Spleen (tissue), 11 donors: ENCODE data around the gene SPI1. TPM values are rescaled to one million over a fixed set of nuclear protein-coding genes. Genes with fewer than 3 reads are reported as not detected.

Experiments
- DNase-seq: peaks from one replicate; pipeline ENCODE4 v3.0.0-alpha.2; 2020
- H3K27ac ChIP-seq, 8 donors: fragments of 200-600 bp; sonication (generic) in 7 of 8; 1 replicate in 4 of 8; 2 replicates in 4 of 8; pipeline versions ENCODE4 v1.5.0 to v1.8.0; 2016 to 2021; ENCODE audit warnings: inconsistent platforms in 4 of 8, mild to moderate bottlenecking in 4 of 8, moderate library complexity in 1 of 8
- H3K27me3 ChIP-seq, 7 donors: fragments of 200-600 bp; sonication (generic) in 6 of 7; replicated peaks in 1 of 7; 1 replicate in 4 of 7; 2 replicates in 3 of 7; pipeline versions ENCODE4 v1.5.0 to v1.8.0; 2016 to 2021; ENCODE audit warnings: inconsistent platforms in 3 of 7, mild to moderate bottlenecking in 1 of 7
- H3K36me3 ChIP-seq, 6 donors: fragments of 200-600 bp; sonication (generic) in 5 of 6; 1 replicate in 4 of 6; 2 replicates in 2 of 6; pipeline versions ENCODE4 v1.5.0 to v1.8.0; 2016 to 2021; ENCODE audit warnings: inconsistent platforms in 2 of 6
- H3K4me1 ChIP-seq, 6 donors: fragments of 200-600 bp; sonication (generic) in 5 of 6; 1 replicate in 3 of 6; 2 replicates in 3 of 6; pipeline versions ENCODE4 v1.5.0 to v1.8.0; 2016 to 2021; ENCODE audit warnings: inconsistent platforms in 3 of 6
- H3K4me3 ChIP-seq, 8 donors: fragments of 200-600 bp; sonication (generic) in 7 of 8; 1 replicate in 4 of 8; 2 replicates in 4 of 8; pipeline versions ENCODE4 v1.5.0 to v1.8.0; 2016 to 2021; ENCODE audit warnings: inconsistent platforms in 4 of 8, mild to moderate bottlenecking in 4 of 8, moderate library complexity in 2 of 8
- H3K9me3 ChIP-seq, 8 donors: fragments of 200-600 bp; sonication (generic) in 7 of 8; 1 replicate in 4 of 8; 2 replicates in 4 of 8; pipeline versions ENCODE4 v1.5.0 to v1.8.0; 2016 to 2021; ENCODE audit warnings: inconsistent platforms in 4 of 8
- CTCF ChIP-seq, 11 experiments: fragments of 200-600 bp in 7 of 11; fragments of 450-650 bp in 4 of 11; sonication (generic) in 4 of 11; IDR thresholded peaks in 8 of 11; conservative IDR thresholded peaks in 3 of 11; 1 replicate in 7 of 11; 2 replicates in 4 of 11; pipeline versions ENCODE4 v1.4.0 to v1.8.0; 2016 to 2021; ENCODE audit warnings: antibody characterized with exemption in 11 of 11, inconsistent platforms in 4 of 11, mild to moderate bottlenecking in 1 of 11
- POLR2A ChIP-seq, 3 donors: fragments of 450-650 bp; IDR thresholded peaks; one replicate each; pipeline ENCODE4 v1.5.1; 2017; ENCODE audit warnings: antibody characterized with exemption in 3 of 3, mild to moderate bottlenecking in 1 of 3
- POLR2AphosphoS5 ChIP-seq, 3 donors: sonication (generic); formaldehyde crosslinking; IDR thresholded peaks; one replicate each; pipeline ENCODE4 v1.5.1; 2017; ENCODE audit warnings: antibody characterized with exemption in 3 of 3
- WGBS, 5 donors: extraction: QIAGEN DNeasy Blood & Tissue Kit in 3 of 5; methylation state at CpG; one replicate each; pipeline versions ENCODE4 v1.1.5 to v1.1.7; 2013 to 2018; 5-methylcytosine and 5-hydroxymethylcytosine counted together
- intact Hi-C: fragments of 100-400 bp; cut with DNase I; formaldehyde crosslinking; loops from one replicate; pipeline ENCODE4 v1.15.0; 2023; ENCODE audit warnings: low total_unique reads
- polyA plus RNA-seq, 3 donors: library from polyadenylated mRNA; stranded (reverse); fragments of 200-250 nt; gene quantifications; one replicate each; pipeline ENCODE4 v1.2.1, GENCODE V29; 2013
- total RNA-seq, 7 donors: library from RNA; depleted of rRNA in 3 of 7; stranded (reverse); fragments of >200 nt in 3 of 7; fragmentation: NEBNext Ultra II Directional in 4 of 7; extraction: Animal tissue kit (Norgen Biotek cat#: 25700) in 4 of 7; gene quantifications; one replicate each; pipeline versions ENCODE4 v1.1.0 to v1.2.1, GENCODE V29; 2016 to 2021
- donor health status: healthy with polysubstance abuse.
- donor health status: DM: no; HTN: no; CAD: no; lungs with moderate emphysema.
- donor health status: DM: no; HTN: no; CAD: no.
- donor health status: Bipolar disorder and iron deficiency.
- donor health status: healthy.
- donor health status: DM: no; HTN: no; CAD: no.
- donor health status: DM: yes; HTN: yes; CAD: no.

SPI1 gene
- total and polyA plus RNA-seq, 10 donors = 84.2 to 366 (median 168) TPM

DNA sequence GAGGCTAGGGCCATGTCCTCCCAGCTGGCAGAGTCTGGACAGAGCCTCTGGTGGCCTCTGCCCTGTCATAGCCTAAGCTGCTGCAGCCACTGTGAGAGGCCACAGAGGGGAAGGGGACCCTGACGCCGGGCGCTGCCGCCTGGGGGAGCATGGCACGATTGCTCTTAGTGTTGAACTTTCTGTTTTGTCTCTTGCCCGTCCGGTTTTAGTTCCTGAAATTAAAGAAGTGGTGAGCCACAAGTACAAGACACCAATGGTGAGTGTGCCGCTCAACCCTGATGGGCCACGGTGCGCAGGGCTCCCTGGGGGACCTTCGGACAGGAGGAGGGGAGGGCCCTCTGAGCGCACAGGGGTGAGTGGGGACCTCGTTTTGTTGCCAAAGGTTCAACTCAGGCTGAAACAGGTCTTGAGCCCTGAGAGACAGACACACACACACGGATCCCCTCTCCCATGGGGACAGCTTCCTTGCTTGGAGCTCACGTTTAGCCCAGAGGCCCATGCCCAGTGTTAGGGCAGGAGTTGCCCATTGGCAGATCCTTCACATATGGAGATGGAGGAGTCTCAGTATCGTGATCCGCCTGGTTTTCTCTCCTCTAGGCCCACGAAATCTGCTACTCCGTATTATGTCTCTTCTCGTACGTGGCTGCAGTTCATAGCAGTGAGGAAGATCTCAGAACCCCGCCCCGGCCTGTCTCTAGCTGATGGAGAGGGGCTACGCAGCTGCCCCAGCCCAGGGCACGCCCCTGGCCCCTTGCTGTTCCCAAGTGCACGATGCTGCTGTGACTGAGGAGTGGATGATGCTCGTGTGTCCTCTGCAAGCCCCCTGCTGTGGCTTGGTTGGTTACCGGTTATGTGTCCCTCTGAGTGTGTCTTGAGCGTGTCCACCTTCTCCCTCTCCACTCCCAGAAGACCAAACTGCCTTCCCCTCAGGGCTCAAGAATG is 49.6 kb downstream of the SPI1 start:
- peaks cover 0 to 54% (median 6%) of the 10 kb centered on the region in 6 donors for H3K36me3 ChIP-seq
- H3K27me3 ChIP-seq = no peaks in the 10 kb centered on the region
- H3K9me3 ChIP-seq = no peaks in the 10 kb centered on the region
- peaks cover 0 to 33% (median 22%) of the 10 kb centered on the region in 6 donors for H3K4me1 ChIP-seq
- intact Hi-C loops = no loop called here
- 80 to 88% (median 82%) methylated on average over 29 of the region's 29 CpGs for WGBS, 5 donors
- TF ChIP-seq POLR2A (IDR thresholded peaks at IDR 0.05) (no peak), CTCF (IDR thresholded peaks at IDR 0.05 in 8 of 11, conservative IDR thresholded peaks at IDR 0.05 in 3 of 11) (peak in 2 of 11 experiments; percentile 20 to 29), POLR2AphosphoS5 (IDR thresholded peaks at IDR 0.05) (peak in 2 of 3 donors; percentile 19 to 44)
- no peak overlapping the region for H3K4me3 ChIP-seq
- H3K27ac ChIP-seq = peak overlapping the region in 4 of 8 donors; percentile 18 to 56 (median 43)
- DNase-seq = peak; percentile 83

DNA sequence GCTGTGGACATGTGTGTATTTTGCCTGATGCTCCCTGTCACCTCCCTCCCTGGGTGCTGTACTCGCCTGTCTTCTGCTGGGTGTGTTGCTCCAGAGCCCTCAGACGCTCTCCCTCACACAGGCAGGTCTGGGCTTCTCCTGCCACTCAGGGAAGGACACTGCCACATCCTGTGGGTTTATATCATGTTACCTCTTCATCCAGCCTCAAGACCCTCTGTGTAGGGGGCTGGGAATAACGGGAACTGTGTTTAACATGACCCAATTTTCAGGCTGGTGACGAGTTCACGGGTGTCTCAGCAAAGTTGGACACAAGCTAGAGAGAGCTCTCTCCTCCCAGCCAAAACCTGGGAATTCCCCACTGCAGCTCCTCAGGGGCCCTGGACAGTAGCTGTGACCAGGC is 50.4 kb downstream of the SPI1 start:
- 90 to 94% (median 93%) methylated on average over 5 of the region's 5 CpGs for WGBS, 5 donors
- no peaks in the 10 kb centered on the region for H3K9me3 ChIP-seq
- H3K27ac ChIP-seq = peak overlapping the region in 4 of 8 donors; percentile 18 to 56 (median 43)
- intact Hi-C loops = no loop called here
- H3K27me3 ChIP-seq = no peaks in the 10 kb centered on the region
- H3K36me3 ChIP-seq = peaks cover 0 to 54% (median 6%) of the 10 kb centered on the region in 6 donors
- TF ChIP-seq POLR2A (IDR thresholded peaks at IDR 0.05) = no peak
- TF ChIP-seq CTCF (IDR thresholded peaks at IDR 0.05 in 8 of 11, conservative IDR thresholded peaks at IDR 0.05 in 3 of 11) = no peak
- TF ChIP-seq POLR2AphosphoS5 (IDR thresholded peaks at IDR 0.05) = no peak
- no peak for DNase-seq
- H3K4me1 ChIP-seq = peaks cover 0 to 33% (median 22%) of the 10 kb centered on the region in 6 donors
- H3K4me3 ChIP-seq = no peak overlapping the region

GRCh38 chr11:47327025-47327424 is 51.3 kb downstream of the SPI1 start:
- intact Hi-C loops = no loop called here
- Histone ChIP-seq H3K27ac (no peak overlapping the region), H3K36me3 (peaks cover 0 to 56% (median 5%) of the 10 kb centered on the region in 6 donors), H3K9me3 (no peaks in the 10 kb centered on the region), H3K4me3 (no peak overlapping the region), H3K4me1 (peaks cover 0 to 33% (median 22%) of the 10 kb centered on the region in 6 donors), H3K27me3 (no peaks in the 10 kb centered on the region)
- DNase-seq = no peak
- no peak for TF ChIP-seq CTCF (IDR thresholded peaks at IDR 0.05 in 8 of 11, conservative IDR thresholded peaks at IDR 0.05 in 3 of 11)
- peak in 1 of 3 donors; percentile 62 for TF ChIP-seq POLR2AphosphoS5 (IDR thresholded peaks at IDR 0.05)
- TF ChIP-seq POLR2A (IDR thresholded peaks at IDR 0.05) = no peak
- 95 to 98% (median 96%) methylated on average over 12 to 13 of the region's 13 CpGs for WGBS, 5 donors

GRCh38 chr11:47326198-47326597 is 52.1 kb downstream of the SPI1 start:
- no peak overlapping the region for H3K4me3 ChIP-seq
- peaks cover 0 to 64% (median under 1%) of the 10 kb centered on the region in 6 donors for H3K36me3 ChIP-seq
- no peak overlapping the region for H3K27ac ChIP-seq
- intact Hi-C loops = no loop called here
- WGBS, 5 donors = 90 to 99% (median 97%) methylated on average over 12 of the region's 12 CpGs
- no peak for DNase-seq
- TF ChIP-seq CTCF (IDR thresholded peaks at IDR 0.05 in 8 of 11, conservative IDR thresholded peaks at IDR 0.05 in 3 of 11) = no peak
- H3K9me3 ChIP-seq = no peaks in the 10 kb centered on the region
- no peaks in the 10 kb centered on the region for H3K27me3 ChIP-seq
- peaks cover 0 to 33% (median 22%) of the 10 kb centered on the region in 6 donors for H3K4me1 ChIP-seq
